ENCODE measurements around the gene ARMH4. TPM values are rescaled to one million over a fixed set of nuclear protein-coding genes. Genes with fewer than 3 reads are reported as not detected.
A peak's percentile ranks its signal among the peaks of the same experiment; 100 is the strongest.

Gene ARMH4
- total and polyA plus RNA-seq, 10 of the 15 experiments (the other 5 are each of a cell fraction or from before 2014, with no cell fraction given) = 0.50 to 0.97 (median 0.60) TPM; not detected in 7

DNA sequence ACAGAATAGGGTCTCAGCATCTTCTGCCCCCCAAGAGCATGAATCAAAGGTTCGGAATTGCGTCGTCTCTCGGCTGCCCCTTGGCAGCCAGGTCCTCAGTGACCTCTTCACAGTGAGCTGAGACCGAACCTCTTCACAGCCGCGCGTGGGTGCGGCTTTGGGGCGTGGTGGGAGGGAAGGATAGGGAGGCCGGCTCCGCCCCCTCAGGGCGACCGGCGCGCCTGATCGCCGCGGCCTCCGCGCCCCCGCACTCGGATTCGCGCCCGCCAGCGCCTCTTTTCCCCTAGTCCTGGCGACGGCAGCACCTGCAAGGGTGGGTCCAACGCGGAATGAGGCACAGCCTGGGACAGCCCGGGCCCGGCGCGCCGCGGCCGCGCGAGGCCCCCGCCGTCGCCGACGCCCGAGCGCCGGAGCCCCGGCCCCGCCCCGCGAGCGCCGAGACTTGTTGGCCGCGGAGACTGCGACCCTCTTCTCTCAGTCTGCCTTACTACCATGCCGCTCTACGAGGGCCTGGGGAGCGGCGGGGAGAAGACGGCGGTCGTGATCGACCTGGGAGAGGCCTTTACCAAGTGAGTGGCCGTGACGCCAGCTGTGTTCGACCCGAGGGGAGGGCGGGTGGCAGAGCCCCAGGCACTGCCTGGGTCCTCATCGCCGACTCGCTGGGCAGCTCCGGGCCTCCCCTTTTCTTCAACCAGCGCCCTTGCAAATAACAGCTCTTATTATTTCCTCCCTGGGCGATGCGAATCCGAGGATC lies 47.9 kb upstream of the ARMH4 start, which contains the start of gene ACTR10 (continued):
- TF ChIP-seq, protein P1, sequence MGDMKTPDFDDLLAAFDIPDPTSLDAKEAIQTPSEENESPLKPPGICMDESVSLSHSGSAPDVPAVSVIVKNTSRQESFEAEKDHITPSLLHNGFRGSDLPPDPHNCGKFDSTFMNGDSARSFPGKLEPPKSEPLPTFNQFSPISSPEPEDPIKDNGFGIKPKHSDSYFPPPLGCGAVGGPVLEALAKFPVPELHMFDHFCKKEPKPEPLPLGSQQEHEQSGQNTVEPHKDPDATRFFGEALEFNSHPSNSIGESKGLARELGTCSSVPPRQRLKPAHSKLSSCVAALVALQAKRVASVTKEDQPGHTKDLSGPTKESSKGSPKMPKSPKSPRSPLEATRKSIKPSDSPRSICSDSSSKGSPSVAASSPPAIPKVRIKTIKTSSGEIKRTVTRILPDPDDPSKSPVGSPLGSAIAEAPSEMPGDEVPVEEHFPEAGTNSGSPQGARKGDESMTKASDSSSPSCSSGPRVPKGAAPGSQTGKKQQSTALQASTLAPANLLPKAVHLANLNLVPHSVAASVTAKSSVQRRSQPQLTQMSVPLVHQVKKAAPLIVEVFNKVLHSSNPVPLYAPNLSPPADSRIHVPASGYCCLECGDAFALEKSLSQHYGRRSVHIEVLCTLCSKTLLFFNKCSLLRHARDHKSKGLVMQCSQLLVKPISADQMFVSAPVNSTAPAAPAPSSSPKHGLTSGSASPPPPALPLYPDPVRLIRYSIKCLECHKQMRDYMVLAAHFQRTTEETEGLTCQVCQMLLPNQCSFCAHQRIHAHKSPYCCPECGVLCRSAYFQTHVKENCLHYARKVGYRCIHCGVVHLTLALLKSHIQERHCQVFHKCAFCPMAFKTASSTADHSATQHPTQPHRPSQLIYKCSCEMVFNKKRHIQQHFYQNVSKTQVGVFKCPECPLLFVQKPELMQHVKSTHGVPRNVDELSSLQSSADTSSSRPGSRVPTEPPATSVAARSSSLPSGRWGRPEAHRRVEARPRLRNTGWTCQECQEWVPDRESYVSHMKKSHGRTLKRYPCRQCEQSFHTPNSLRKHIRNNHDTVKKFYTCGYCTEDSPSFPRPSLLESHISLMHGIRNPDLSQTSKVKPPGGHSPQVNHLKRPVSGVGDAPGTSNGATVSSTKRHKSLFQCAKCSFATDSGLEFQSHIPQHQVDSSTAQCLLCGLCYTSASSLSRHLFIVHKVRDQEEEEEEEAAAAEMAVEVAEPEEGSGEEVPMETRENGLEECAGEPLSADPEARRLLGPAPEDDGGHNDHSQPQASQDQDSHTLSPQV (IDR thresholded peaks at IDR 0.05) = peak; percentile 94
- TF ChIP-seq RELA (IDR thresholded peaks at IDR 0.05; ENCODE audit: borderline replicate concordance, partially characterized antibody) = peak; percentile 55
- TF ChIP-seq SREBF1 (IDR thresholded peaks at IDR 0.05; ENCODE audit: low read length) = no peak
- TF ChIP-seq, protein P2, sequence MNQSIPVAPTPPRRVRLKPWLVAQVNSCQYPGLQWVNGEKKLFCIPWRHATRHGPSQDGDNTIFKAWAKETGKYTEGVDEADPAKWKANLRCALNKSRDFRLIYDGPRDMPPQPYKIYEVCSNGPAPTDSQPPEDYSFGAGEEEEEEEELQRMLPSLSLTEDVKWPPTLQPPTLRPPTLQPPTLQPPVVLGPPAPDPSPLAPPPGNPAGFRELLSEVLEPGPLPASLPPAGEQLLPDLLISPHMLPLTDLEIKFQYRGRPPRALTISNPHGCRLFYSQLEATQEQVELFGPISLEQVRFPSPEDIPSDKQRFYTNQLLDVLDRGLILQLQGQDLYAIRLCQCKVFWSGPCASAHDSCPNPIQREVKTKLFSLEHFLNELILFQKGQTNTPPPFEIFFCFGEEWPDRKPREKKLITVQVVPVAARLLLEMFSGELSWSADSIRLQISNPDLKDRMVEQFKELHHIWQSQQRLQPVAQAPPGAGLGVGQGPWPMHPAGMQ (IDR thresholded peaks at IDR 0.05; ENCODE audit: borderline replicate concordance) = peak; percentile 89
- peak; percentile 66; the same call in 1 of the 2 replicates for TF ChIP-seq TCF3 (IDR thresholded peaks at IDR 0.05; ENCODE audit: borderline replicate concordance, insufficient read depth, low read depth, low read length)
- peak; percentile 81; the same call in 1 of the 2 replicates for TF ChIP-seq POLR2AphosphoS5 (IDR thresholded peaks at IDR 0.05; ENCODE audit: low read length)
- TF ChIP-seq BACH1 (IDR thresholded peaks at IDR 0.05; ENCODE audit: borderline replicate concordance) = peak; percentile 87
- TF ChIP-seq, protein P3, sequence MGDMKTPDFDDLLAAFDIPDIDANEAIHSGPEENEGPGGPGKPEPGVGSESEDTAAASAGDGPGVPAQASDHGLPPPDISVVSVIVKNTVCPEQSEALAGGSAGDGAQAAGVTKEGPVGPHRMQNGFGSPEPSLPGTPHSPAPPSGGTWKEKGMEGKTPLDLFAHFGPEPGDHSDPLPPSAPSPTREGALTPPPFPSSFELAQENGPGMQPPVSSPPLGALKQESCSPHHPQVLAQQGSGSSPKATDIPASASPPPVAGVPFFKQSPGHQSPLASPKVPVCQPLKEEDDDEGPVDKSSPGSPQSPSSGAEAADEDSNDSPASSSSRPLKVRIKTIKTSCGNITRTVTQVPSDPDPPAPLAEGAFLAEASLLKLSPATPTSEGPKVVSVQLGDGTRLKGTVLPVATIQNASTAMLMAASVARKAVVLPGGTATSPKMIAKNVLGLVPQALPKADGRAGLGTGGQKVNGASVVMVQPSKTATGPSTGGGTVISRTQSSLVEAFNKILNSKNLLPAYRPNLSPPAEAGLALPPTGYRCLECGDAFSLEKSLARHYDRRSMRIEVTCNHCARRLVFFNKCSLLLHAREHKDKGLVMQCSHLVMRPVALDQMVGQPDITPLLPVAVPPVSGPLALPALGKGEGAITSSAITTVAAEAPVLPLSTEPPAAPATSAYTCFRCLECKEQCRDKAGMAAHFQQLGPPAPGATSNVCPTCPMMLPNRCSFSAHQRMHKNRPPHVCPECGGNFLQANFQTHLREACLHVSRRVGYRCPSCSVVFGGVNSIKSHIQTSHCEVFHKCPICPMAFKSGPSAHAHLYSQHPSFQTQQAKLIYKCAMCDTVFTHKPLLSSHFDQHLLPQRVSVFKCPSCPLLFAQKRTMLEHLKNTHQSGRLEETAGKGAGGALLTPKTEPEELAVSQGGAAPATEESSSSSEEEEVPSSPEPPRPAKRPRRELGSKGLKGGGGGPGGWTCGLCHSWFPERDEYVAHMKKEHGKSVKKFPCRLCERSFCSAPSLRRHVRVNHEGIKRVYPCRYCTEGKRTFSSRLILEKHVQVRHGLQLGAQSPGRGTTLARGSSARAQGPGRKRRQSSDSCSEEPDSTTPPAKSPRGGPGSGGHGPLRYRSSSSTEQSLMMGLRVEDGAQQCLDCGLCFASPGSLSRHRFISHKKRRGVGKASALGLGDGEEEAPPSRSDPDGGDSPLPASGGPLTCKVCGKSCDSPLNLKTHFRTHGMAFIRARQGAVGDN (IDR thresholded peaks at IDR 0.05) = 0 out of 2 replicates have a peak, but pooled peaks have one; percentile 39
- TF ChIP-seq NR2F1 (conservative IDR thresholded peaks at IDR 0.05) = peak; percentile 59
- TF ChIP-seq IKZF1 (conservative IDR thresholded peaks at IDR 0.05) = peak; percentile 86
- TF ChIP-seq SP1 (IDR thresholded peaks at IDR 0.05; ENCODE audit: low read depth, low read length) = peak; percentile 75
- TF ChIP-seq TCF12 (IDR thresholded peaks at IDR 0.05; ENCODE audit: low read depth, low read length) = peak; percentile 64; the same call in 1 of the 2 replicates
- TF ChIP-seq, protein P4, sequence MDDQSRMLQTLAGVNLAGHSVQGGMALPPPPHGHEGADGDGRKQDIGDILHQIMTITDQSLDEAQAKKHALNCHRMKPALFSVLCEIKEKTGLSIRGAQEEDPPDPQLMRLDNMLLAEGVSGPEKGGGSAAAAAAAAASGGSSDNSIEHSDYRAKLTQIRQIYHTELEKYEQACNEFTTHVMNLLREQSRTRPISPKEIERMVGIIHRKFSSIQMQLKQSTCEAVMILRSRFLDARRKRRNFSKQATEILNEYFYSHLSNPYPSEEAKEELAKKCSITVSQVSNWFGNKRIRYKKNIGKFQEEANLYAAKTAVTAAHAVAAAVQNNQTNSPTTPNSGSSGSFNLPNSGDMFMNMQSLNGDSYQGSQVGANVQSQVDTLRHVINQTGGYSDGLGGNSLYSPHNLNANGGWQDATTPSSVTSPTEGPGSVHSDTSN (IDR thresholded peaks at IDR 0.05; ENCODE audit: insufficient replicate concordance, low read depth, low read length) = peak; percentile 6
- peak; percentile 98 for TF ChIP-seq MYB (IDR thresholded peaks at IDR 0.05; ENCODE audit: borderline replicate concordance, low read depth, low read length)
- peak; percentile 55; the same call in 1 of the 2 replicates for TF ChIP-seq ZNF24 (IDR thresholded peaks at IDR 0.05)
- no peak for TF ChIP-seq ZNF384 (IDR thresholded peaks at IDR 0.05; ENCODE audit: borderline replicate concordance, low read depth, low read length)
- TF ChIP-seq, protein P5, sequence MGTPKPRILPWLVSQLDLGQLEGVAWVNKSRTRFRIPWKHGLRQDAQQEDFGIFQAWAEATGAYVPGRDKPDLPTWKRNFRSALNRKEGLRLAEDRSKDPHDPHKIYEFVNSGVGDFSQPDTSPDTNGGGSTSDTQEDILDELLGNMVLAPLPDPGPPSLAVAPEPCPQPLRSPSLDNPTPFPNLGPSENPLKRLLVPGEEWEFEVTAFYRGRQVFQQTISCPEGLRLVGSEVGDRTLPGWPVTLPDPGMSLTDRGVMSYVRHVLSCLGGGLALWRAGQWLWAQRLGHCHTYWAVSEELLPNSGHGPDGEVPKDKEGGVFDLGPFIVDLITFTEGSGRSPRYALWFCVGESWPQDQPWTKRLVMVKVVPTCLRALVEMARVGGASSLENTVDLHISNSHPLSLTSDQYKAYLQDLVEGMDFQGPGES (IDR thresholded peaks at IDR 0.05) = no peak
- no peak for TF ChIP-seq NFIC (IDR thresholded peaks at IDR 0.05; ENCODE audit: low read depth, low read length)
